ENCODE results near the gene RRP1. TPM values are rescaled to one million over a fixed set of nuclear protein-coding genes. Genes with fewer than 3 reads are reported as not detected.

The RRP1 gene
- total RNA-seq, 4 donors from 2014 or later = 15.5 to 29.4 (median 19.0) TPM

GRCh38 chr21:43759651-43760050, 29.7 kb upstream of the RRP1 start:
- H3K27ac ChIP-seq = peak overlapping the region in 2 of 4 donors; percentile 64 to 68
- peaks cover 0 to 90% (median 13%) of the 10 kb centered on the region in 3 donors for H3K36me3 ChIP-seq
- 92 to 93% methylated on average over 19 of the region's 19 CpGs for WGBS, 2 donors

GRCh38 chr21:43760391-43760958, 28.9 kb upstream of the RRP1 start:
- peaks cover 0 to 30% (median 0%) of the 10 kb centered on the region in 4 donors for H3K4me1 ChIP-seq
- H3K27me3 ChIP-seq = no peaks in the 10 kb centered on the region
- no peak overlapping the region for H3K27ac ChIP-seq
- 85 to 88% methylated on average over 22 of the region's 22 CpGs for WGBS, 2 donors
- TF ChIP-seq EP300 (IDR thresholded peaks at IDR 0.05) (no peak), CTCF (IDR thresholded peaks at IDR 0.05) (no peak), POLR2A (IDR thresholded peaks at IDR 0.05) (no peak)
- DNase-seq (ENCODE audit: low spot score in 2 of 2) = no peak
- peaks cover 0 to 82% (median 11%) of the 10 kb centered on the region in 3 donors for H3K36me3 ChIP-seq
- no peak overlapping the region for H3K4me3 ChIP-seq
- H3K9me3 ChIP-seq = peaks cover 0 to 5% (median 0%) of the 10 kb centered on the region in 4 donors

More at GRCh38 chr21:43759651-43760050, 29.7 kb upstream of the RRP1 start:
- H3K27me3 ChIP-seq = no peaks in the 10 kb centered on the region
- DNase-seq (ENCODE audit: low spot score in 2 of 2) = no peak
- TF ChIP-seq CTCF (IDR thresholded peaks at IDR 0.05) (no peak), EP300 (IDR thresholded peaks at IDR 0.05) (no peak), POLR2A (IDR thresholded peaks at IDR 0.05) (no peak)
- H3K4me1 ChIP-seq = peaks cover 0 to 33% (median 0%) of the 10 kb centered on the region in 4 donors
- H3K9me3 ChIP-seq = peaks cover 0 to 5% (median 0%) of the 10 kb centered on the region in 4 donors
- H3K4me3 ChIP-seq = no peak overlapping the region

GRCh38 chr21:43761886-43762285, 27.5 kb upstream of the RRP1 start:
- DNase-seq (ENCODE audit: low spot score in 2 of 2) = no peak

GRCh38 chr21:43762303-43763128, 26.9 kb upstream of the RRP1 start:
- H3K27ac ChIP-seq = no peak overlapping the region
- H3K27me3 ChIP-seq = no peaks in the 10 kb centered on the region
- H3K4me3 ChIP-seq = no peak overlapping the region
- no peak for TF ChIP-seq CTCF (IDR thresholded peaks at IDR 0.05)
- TF ChIP-seq POLR2A (IDR thresholded peaks at IDR 0.05) = no peak
- no peak for TF ChIP-seq EP300 (IDR thresholded peaks at IDR 0.05)
- no peak for DNase-seq (ENCODE audit: low spot score in 2 of 2)
- whole genome bisulfite sequencing, 2 donors = 94 to 96% methylated on average over 7 to 15 of the region's 15 CpGs
- H3K9me3 ChIP-seq = peaks cover 0 to 5% (median 0%) of the 10 kb centered on the region in 4 donors
- H3K4me1 ChIP-seq = peaks cover 0 to 28% (median 0%) of the 10 kb centered on the region in 4 donors
- H3K36me3 ChIP-seq = peaks cover 0 to 61% (median 4%) of the 10 kb centered on the region in 3 donors

More at GRCh38 chr21:43761886-43762285, 27.5 kb upstream of the RRP1 start:
- WGBS, 2 donors = 92 to 96% methylated on average over 15 to 18 of the region's 18 CpGs
- H3K9me3 ChIP-seq = peaks cover 0 to 5% (median 0%) of the 10 kb centered on the region in 4 donors
- no peak overlapping the region for H3K4me3 ChIP-seq
- H3K27me3 ChIP-seq = no peaks in the 10 kb centered on the region
- no peak overlapping the region for H3K27ac ChIP-seq
- no peak for TF ChIP-seq CTCF (IDR thresholded peaks at IDR 0.05)
- TF ChIP-seq POLR2A (IDR thresholded peaks at IDR 0.05) = no peak
- TF ChIP-seq EP300 (IDR thresholded peaks at IDR 0.05) = no peak
- peaks cover 0 to 28% (median 0%) of the 10 kb centered on the region in 4 donors for H3K4me1 ChIP-seq
- H3K36me3 ChIP-seq = peaks cover 0 to 68% (median 4%) of the 10 kb centered on the region in 3 donors

Data from tibial nerve (tissue), 4 donors.